HG03354 (cell line): ENCODE results near the gene IGDCC3.

Source experiments
- ATAC-seq: cut with Tn5 transposase; IDR thresholded peaks from one replicate; pipeline ENCODE4 v1.9.1; 2021; ENCODE audit warnings: mild to moderate bottlenecking; ENCODE audit not compliant: unreplicated experiment, poor library complexity, severe bottlenecking

The IGDCC3 gene

DNA sequence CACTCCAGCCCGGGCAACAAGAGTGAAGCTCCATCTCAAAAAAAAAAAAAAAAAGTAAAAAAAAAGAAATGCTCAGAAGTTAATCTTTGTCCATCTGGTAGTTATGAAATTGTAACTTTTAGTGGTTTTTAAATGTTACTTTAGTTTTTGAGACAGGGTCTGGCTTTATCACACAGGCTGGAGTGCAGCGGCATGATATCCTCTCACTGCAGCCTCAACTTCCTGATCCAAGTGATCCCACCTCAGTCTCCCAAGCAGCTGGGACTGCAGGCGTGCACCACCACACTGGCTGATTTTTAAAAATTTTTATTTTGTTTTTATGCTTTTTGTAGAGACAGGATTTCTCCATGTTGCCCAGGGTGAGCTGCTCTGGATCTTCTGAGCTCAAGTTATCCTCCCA, 72.0 kb downstream of the IGDCC3 start:
- no peak for ATAC-seq

DNA sequence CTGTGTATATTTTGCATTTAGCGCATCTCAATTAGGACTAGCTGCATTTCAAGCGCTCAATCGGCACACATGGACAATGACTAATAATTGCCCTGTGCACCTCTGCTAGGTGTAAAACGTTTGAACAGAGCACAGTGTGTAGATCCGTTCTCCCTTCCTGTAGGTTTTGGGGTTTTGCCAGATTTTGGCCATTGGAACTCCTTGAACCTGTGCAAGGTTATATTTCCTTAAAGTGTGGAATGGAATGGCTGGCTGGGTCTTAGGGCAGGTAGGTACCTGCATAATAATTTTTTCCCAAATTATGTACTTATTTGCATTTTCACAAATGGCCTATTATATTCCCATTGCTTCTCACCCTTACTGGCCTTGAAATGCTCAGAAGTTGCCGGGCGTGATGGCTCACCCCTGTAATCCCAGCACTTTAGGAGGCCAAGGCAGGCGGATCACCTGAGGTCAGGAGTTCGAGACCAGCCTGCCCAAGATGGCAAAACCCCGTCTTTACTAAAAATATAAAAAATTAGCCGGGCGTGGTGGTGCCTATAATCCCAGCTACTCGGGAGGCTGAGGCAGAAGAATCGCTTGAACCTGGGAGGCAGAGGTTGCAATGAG, 72.5 kb downstream of the IGDCC3 start:
- no peak for ATAC-seq

DNA sequence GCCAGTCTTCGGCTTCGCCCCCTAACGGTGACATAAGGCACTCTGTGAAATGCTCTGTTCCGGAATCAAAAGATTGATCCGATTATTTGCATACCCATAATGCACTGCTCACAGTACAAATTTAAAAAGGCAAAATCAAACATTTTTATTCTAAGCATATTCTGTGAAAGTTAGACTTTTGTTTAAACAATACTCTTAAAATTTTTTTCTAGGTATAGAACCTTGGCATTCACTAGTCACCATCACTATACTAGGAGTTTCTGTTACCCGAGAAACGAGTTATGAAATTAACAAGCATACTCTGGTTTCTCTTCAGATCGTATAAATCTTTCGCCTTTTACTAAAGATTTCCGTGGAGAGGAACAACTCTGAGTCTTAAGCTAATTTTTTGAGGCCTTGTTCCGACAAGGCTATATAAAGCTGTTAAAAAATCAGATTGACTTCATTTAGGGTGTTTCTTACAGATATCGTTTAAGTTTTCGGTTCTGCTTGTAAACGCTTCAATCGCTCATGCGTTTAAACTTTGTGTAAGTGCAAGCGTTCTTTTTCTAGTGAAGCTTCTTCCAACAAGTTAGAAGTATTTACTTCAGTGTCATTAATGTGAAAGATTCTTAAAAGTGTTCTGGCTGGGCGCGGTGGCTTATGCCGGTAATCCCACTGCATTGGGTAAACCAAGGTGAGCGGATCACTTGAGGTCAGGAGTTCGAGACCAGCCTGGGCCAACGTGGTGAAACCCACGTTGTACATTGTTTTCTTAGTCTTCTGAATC, 73.2 kb downstream of the IGDCC3 start, which contains the start of gene RNU5B-1:
RNU5B-1 (plus strand) TSS at position 297 of the 769 bp plus-strand sequence.
- peak; percentile 73 for ATAC-seq

DNA sequence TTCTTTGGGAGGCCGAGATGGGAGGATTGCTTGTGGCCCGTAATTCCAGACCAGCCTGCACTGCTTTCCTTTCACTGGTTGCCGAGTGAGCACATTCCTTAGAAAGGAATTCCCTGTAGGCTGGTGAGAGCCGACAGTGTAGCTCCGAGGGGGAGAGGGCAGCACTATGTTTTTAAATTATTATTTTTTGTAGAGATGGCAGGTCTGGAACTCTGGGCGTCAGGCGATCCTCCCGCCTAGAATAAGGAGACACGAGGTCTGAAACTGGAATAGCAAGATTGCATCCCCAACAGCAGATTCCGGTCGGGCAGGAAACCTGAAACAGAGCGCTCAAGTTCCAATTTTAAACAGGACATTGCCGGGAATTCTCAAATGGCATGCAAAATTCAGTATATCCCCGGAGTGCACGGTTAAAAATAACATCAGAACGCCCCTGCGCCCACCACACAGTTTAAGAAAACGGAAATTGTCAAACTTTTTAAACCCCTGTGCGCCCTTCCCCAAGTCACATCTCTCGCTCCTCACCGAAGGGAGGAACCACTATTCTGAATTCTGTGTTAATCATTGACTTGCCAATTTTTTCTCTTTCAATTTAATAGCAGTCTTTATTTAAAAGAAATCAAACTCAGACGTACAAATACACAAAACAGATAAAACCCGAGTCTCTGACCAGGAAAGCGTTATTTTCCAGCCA, 74.0 kb downstream of the IGDCC3 start:
- ATAC-seq: peak; percentile 11

DNA sequence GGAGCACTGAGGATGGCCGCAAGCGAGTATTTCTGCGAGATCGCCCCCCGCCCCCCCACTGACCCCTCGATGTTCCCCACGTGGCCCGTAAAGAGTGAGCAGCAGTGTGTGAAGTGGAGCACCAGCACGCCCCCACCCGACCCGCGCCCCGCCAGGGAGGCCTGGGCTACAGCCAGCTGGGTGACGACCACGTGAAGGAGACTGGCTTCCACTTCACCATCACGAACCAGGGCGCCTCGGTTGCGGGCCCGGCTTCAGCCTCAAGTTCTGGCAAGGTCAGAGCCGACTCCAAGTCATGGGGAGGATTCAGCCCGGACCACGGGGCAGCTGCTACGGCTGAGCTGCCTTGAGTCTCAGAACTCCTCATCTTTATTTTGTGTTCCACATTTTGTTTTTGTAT, 75.7 kb downstream of the IGDCC3 start:
- ATAC-seq: no peak

DNA sequence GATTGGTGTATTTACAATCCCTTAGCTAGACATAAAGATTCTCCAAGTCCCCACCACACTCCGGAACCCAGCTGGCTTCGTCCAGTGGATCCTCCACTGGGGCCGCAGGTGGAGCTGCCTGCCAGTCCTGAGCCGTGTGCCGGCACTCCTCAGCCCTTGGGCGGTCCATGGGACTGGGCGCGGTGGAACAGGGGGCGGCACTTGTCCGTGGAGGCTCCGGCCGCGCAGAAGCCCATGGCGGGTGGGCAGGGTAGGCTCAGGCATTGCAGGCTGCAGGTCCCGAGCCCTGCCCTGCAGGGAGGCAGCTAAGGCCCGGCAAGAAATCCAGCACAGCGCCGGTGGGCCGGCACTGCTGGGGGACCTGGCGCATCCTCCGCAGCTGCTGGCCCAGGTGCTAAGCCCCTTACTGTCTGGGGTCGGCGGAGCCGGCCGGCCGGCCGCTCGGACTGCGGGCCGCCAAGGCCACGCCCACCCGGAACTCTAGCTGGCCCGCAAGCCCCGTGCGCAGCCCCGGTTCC, 76.8 kb downstream of the IGDCC3 start:
- ATAC-seq: no peak

DNA sequence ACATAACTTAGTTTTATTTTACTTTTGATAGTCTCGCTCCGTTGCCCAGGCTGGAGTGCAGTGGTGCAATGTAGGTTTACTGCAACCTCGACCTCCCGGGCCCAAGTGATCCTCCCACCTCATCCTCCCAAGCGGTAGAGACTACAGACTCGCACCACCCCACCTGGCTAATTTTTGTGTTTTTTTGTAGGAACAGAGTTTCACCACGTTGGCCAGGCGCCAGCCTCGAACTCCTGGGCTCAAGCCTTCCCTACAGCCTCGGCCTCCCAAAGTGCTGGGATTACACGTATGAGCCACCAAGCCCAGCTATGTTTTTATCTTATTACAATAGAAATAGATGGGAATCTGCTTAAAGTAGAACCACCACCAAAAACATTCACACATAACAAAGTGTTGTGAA, 79.1 kb downstream of the IGDCC3 start:
- no peak for ATAC-seq

DNA sequence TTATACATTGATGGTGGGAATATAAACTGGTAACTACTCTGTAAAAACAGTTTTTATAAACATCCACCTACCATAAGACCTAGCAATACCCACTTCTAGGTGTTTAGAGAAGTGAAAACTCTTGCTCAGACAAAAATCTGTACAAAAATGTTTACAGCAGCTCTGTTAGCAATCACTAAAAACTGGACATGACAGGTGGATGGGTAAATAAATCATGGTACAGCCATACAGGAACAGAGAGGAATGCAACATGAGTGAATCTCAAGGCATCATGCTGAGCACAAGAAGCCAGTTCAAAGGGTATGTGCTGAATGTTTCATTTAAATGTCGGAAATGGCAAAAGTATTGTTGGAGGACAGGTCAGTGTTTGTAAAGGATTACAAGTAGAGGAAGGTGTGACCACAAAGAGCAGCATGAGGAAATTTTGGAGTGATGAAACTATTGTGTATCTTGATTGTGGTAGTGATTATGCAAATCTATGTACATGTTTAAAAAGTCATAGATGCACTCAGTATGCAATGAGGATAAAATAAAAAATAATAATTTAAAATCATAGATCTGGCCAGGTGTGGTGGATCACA, 84.8 kb downstream of the IGDCC3 start:
- ATAC-seq: no peak

DNA sequence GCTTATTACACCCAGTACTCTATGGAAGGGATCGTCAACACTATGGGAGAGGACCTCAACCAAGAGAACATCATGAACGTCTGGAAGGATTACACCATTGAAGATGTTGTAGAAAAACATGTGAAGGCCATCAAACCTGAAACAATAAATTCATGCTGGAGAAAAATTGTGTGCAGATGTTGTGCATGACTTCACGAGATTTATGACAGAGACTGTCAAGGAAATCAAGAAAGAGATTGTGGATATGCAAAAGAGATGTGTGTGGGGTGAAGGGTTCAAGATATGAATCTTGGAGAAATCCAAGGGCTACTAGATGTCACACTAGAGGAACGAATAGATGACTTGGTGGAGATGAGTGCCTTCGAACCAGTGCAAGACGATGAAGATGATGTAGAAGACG, 87.6 kb downstream of the IGDCC3 start:
- no peak for ATAC-seq

DNA sequence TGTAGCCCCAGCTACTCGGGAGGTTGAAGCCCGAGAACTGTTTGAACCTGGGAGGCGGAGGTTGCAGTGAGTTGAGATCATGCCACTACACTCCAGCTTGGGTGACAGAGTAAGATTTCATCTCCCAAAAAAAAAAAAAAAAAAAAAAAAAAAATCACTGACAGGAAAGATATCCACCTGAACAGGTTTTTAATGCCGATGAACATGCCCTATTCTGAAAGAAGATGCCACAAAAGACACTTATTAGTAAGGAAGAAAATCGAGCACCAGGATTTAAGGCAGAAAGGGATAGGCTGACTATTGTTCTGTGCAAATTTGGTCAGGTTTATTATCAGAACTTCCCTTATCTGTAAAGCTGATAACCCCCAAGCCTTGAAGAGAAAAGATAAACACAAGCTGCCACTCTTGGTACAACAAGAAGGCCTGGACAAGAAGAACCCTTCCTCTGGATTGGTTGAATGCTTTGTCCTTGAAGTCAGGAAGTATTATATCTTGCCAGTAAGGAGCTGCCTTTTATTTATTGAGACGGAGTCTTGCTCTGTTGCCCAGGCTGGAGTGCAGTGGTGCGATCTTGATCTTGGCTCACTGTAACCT, 88.4 kb downstream of the IGDCC3 start:
- no peak for ATAC-seq

DNA sequence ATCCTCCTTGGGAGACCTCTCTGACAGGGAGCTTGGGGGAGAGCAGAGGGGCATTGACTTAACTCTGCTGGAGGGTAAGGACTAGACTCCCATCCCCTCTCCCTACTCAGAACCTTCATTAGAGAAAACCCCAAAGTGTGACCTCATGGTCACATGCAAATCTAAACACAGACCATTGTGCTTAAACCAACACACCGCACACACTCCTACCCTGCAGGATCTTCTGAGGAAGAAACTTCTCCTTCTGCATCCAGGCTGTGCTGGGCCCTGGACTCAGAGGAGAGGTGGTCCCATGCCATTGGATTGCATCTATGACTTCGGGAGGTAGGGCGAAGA, 90.3 kb downstream of the IGDCC3 start:
- ATAC-seq: no peak

DNA sequence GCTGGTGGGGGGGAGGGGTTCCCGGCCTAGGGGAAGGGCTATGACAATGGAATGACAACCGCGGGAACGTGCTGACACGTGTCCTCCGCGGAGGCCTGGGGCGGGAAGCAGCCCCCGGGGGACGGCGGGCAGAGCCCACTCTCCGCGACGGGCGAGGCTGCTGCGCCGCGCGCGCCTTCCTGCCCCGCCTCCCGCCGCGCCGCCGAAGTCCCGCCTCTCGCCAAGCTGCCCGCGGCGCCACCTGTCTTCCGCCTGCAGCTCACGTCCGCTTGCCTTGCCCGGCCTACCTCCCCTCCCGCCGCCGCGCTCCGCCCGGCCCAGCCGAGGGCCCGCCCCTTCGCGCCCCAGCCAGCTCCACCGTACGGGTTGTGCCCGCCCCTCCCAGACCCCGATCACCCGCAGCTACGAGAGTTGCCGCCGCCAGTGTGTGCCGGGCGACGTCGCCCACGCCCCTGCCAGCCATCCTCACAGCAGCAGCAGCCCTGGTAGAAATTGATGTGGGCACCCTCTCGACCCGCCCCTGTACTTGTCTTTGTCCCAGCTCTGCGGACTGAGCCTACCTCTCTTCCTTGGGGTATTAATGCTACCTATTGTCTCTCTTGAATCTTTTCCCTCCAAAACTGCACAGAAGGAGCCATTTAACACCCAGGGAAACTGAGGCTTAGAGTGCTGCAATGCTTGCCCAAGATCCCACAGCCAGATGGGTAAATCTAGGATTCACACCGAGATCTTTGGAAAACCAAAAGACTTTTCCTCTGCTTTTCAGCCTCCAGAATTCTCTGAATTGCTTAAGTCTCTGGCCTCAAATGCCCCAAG, 90.9 kb downstream of the IGDCC3 start, which contains the start of gene PARP16:
PARP16 (minus strand) TSS at position 180 of the 816 bp plus-strand sequence. CDS start 457 bp downstream, outside the sequence.
- peak; percentile 94 for ATAC-seq

DNA sequence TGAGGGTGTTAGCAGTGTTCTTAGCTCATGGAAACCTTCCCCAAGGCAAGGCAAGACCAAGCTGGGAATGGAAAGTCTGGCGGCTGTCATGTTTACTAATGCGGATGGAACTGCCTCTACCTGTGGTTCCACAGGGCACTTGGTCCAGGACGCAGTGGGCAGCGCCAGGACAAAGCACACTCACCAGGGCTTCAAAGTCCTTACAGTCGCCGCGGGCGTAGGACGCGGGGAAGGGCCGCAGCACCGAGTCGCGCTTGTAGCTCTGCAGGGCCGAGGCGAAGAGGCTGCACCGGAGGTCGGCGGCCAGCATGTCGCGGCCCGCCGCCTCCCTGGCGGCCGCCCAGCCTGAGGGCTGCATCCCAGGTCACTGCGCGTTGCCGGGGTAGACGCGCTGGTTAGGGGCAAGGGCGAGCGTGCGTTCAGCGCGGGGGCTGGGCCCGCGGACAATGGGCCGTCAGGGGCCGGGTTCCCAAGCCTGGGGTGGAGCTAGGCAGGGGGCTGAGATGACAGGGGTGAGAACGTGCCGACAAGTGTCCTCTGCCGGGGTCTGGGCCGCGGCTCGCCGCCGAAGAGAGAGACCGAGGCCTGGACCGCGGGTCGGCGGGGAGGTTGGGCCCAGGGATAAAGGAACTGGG, 91.6 kb downstream of the IGDCC3 start:
- ATAC-seq: peak; percentile 31

DNA sequence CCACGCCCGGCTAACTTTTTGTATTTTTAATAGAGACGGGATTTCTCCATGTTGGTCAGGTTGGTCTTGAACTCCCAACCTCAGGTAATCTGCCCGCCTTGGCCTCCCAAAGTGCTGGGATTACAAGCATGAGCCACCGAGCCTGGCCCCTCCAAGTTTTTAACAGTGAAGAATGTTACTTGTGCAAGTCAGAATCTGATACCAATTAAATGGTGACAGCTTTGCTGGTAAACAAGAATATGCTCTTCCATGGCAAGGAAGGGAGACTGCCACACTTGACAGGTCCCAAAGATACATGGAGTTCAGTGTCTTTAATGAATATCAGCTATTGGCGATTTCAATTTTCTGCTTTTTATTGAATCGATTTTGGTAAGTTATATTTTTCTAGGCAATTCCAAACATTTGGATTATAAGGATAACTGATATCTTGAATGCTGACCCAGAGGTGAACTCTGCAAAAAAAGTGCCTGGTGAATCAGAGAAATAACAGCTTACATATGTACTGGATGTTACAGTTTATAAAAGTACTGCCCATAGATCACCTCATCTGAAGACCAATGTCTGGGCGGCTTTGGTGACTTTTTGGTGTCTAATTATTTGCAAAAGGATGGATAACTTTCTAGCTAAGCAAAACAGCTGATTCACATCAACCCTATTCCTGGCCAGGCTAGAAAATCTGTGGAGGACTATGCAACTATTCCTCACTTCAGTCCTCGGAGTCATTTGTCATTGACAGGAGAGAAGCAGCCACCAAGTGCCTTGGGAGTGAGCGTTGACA, 92.3 kb downstream of the IGDCC3 start:
- no peak for ATAC-seq

DNA sequence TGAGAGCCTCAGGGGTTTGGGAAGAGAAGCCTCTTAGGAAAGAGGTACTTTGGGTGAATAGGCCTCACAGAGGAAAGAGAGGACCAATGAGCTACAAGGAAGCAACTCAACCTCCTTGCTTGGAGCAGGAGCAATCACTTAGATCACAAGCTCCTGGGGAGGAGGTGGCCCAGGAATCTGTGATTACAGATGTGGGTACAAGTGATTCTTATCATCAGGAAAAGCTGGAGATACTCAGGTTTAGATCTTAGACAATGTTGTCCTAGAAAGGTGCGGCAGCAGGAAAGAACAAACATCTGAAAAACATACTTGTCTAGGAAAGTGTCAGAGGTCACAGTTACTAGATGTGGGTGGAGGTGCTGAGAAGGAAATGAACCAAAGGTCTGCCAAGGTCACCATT, 99.3 kb downstream of the IGDCC3 start:
- no peak for ATAC-seq
